PC-3 (cell line): ENCODE data around the gene OSBPL2.

Experiments used
- CTCF ChIP-seq: fragments of 300-600 bp; sonication (generic); conservative IDR thresholded peaks from 2 replicates; pipeline ENCODE4 v1.5.1; 2017; ENCODE audit warnings: antibody characterized with exemption, low read depth, mild to moderate bottlenecking, low read length
- EZH2phosphoT487 ChIP-seq: fragments of 300-600 bp; sonication (generic); IDR thresholded peaks from 2 replicates; pipeline ENCODE4 v1.6.1; 2018; ENCODE audit warnings: mild to moderate bottlenecking, antibody characterized with exemption, low read length, borderline replicate concordance

- TF ChIP-seq CTCF = no peak
- TF ChIP-seq EZH2phosphoT487 = no peak
Observed at GRCh38 chr20:62336329-62336728, 98.0 kb downstream of the OSBPL2 start.
